IMR-90 (cell line): ENCODE measurements around the gene NAGPA. TPM values are rescaled to one million over a fixed set of nuclear protein-coding genes. Genes with fewer than 3 reads are reported as not detected.

Source experiments
- ATAC-seq: fragments of 200-7000 bp; cut with Tn5 transposase; 2 replicates; pipeline ENCODE4 v1.9.1; 2020; ENCODE audit warnings: low read depth, mild to moderate bottlenecking, moderate library complexity
- BruUV-seq: library from RNA; stranded (reverse); fragments of 400-500 nt; replicated peaks from 2 replicates; lab custom pipeline; 2021; lab: Mats Ljungman, UMichigan
- CTCF ChIA-PET: fragments of 300-600 bp; formaldehyde crosslinking; extraction: SDS; loops from one replicate; lab custom pipeline; 2021; ENCODE audit warnings: antibody characterized with exemption; lab: Yijun Ruan, JAX
- POLR2A ChIA-PET: fragments of 300-600 bp; sonication (Branson Sonifier 250); formaldehyde crosslinking; loops from one replicate; lab custom pipeline; 2022; ENCODE audit warnings: antibody characterized with exemption; ENCODE audit not compliant: unreplicated experiment; lab: Charles Lee
- DNase-seq: peaks from one replicate; pipeline ENCODE4 v3.0.0; 2013
- H2AFZ ChIP-seq: replicated peaks from 2 replicates; pipeline ENCODE3; 2013; ENCODE audit warnings: low read length, mild to moderate bottlenecking; ENCODE audit not compliant: poor library complexity
- H2AK5ac ChIP-seq: 2 replicates; pipeline ENCODE4 v1.6.1; 2013; ENCODE audit warnings: low read depth, low read length, inconsistent platforms
- H2AK9ac ChIP-seq: replicated peaks from 2 replicates; pipeline ENCODE3; 2013; ENCODE audit warnings: mild to moderate bottlenecking, low read depth, low read length, moderate library complexity; ENCODE audit not compliant: poor library complexity
- H2BK120ac ChIP-seq: 2 replicates; pipeline ENCODE4 v1.6.1; 2013; ENCODE audit warnings: low read depth, low read length, inconsistent platforms
- H2BK15ac ChIP-seq: 3 replicates; pipeline ENCODE4 v1.6.1; 2013; ENCODE audit warnings: low read depth, low read length, inconsistent platforms
- H2BK20ac ChIP-seq: 2 replicates; pipeline ENCODE4 v1.6.1; 2013; ENCODE audit warnings: low read depth, mild to moderate bottlenecking, inconsistent platforms, low read length, moderate library complexity
- H2BK5ac ChIP-seq: 2 replicates; pipeline ENCODE4 v1.6.1; 2013; ENCODE audit warnings: mild to moderate bottlenecking, low read depth, low read length, inconsistent platforms; ENCODE audit not compliant: poor library complexity, severe bottlenecking
- H3K14ac ChIP-seq: replicated peaks from 2 replicates; pipeline ENCODE4 v1.6.1; 2013; ENCODE audit warnings: low read depth, low read length, inconsistent platforms
- H3K18ac ChIP-seq: 2 replicates; pipeline ENCODE4 v1.6.1; 2013; ENCODE audit warnings: low read depth, low read length, control low read depth
- H3K23ac ChIP-seq: 2 replicates; pipeline ENCODE4 v1.6.1; 2013; ENCODE audit warnings: low read depth, low read length, inconsistent platforms
- H3K27ac ChIP-seq: 2 replicates; pipeline ENCODE4 v1.5.1; 2013; ENCODE audit warnings: mild to moderate bottlenecking, control low read depth, low read length; ENCODE audit not compliant: insufficient read depth
- H3K27me3 ChIP-seq: 2 replicates; pipeline ENCODE4 v1.6.1; 2013; ENCODE audit warnings: low read length; ENCODE audit not compliant: control insufficient read depth, insufficient read depth
- H3K36me3 ChIP-seq: 2 replicates; pipeline ENCODE4 v1.6.1; 2013; ENCODE audit warnings: low read length, mixed read lengths; ENCODE audit not compliant: control insufficient read depth, insufficient read depth
- H3K4ac ChIP-seq: 2 replicates; pipeline ENCODE4 v1.6.1; 2013; ENCODE audit warnings: low read depth, low read length, inconsistent platforms
- H3K4me1 ChIP-seq: 2 replicates; pipeline ENCODE4 v1.6.1; 2013; ENCODE audit warnings: low read length, mixed read lengths; ENCODE audit not compliant: control insufficient read depth, insufficient read depth
- H3K4me2 ChIP-seq: 2 replicates; pipeline ENCODE4 v1.6.1; 2013; ENCODE audit warnings: low read depth, mild to moderate bottlenecking, control low read depth, low read length, moderate library complexity
- H3K4me3 ChIP-seq: 2 replicates; pipeline ENCODE4 v1.5.1; 2013; ENCODE audit warnings: low read depth, mild to moderate bottlenecking, control low read depth, low read length, moderate library complexity; ENCODE audit not compliant: insufficient read depth
- H3K56ac ChIP-seq: 2 replicates; pipeline ENCODE4 v1.6.1; 2013; ENCODE audit warnings: low read length, inconsistent platforms; ENCODE audit not compliant: insufficient read depth; ENCODE audit errors: extremely low read depth
- H3K79me1 ChIP-seq, 2 experiments: 2 replicates each; pipeline ENCODE4 v1.6.1; 2013; ENCODE audit warnings: low read length in 2 of 2, inconsistent platforms in 1 of 2, low read depth in 1 of 2
- H3K9ac ChIP-seq: 2 replicates; pipeline ENCODE4 v1.6.1; 2013; ENCODE audit warnings: low read depth, low read length, control low read depth
- H3K9me1 ChIP-seq: 2 replicates; pipeline ENCODE4 v1.6.1; 2013; ENCODE audit warnings: low read length, inconsistent platforms; ENCODE audit not compliant: insufficient read depth
- H3K9me3 ChIP-seq: 2 replicates; pipeline ENCODE4 v1.6.1; 2013; ENCODE audit warnings: low read length; ENCODE audit not compliant: control insufficient read depth, insufficient read depth
- H4K20me1 ChIP-seq: 2 replicates; pipeline ENCODE4 v1.6.1; 2013; ENCODE audit warnings: low read length, inconsistent platforms; ENCODE audit not compliant: insufficient read depth
- H4K5ac ChIP-seq: 2 replicates; pipeline ENCODE4 v1.6.1; 2013; ENCODE audit warnings: mild to moderate bottlenecking, low read depth, low read length, control low read depth
- H4K8ac ChIP-seq, 2 experiments: 2 replicates each; pipeline ENCODE4 v1.6.1; 2013; ENCODE audit warnings: low read depth in 2 of 2, low read length in 2 of 2, control low read depth in 1 of 2, inconsistent platforms in 1 of 2
- H4K91ac ChIP-seq: 2 replicates; pipeline ENCODE4 v1.6.1; 2013; ENCODE audit warnings: low read depth, low read length, inconsistent platforms; ENCODE audit not compliant: insufficient read depth
- CEBPB ChIP-seq: IDR thresholded peaks from 2 replicates; pipeline ENCODE4 v1.6.1; 2012; ENCODE audit warnings: low read depth, low read length, improper control_type of control experiment
- ELK1 ChIP-seq: fragments of 150-350 bp; IDR thresholded peaks from 2 replicates; pipeline ENCODE4 v1.6.1; 2016; ENCODE audit warnings: low read depth, mild to moderate bottlenecking, low read length, moderate library complexity, borderline replicate concordance
- WGBS, 2 experiments: methylation state at CpG; one replicate each; pipeline versions ENCODE4 v1.1.5 to v1.1.7; 2013; ENCODE audit warnings: missing lambda C conversion rate in 2 of 2; ENCODE audit not compliant: insufficient read length in 1 of 2; ENCODE audit errors: extremely low coverage in 2 of 2; 5-methylcytosine and 5-hydroxymethylcytosine counted together
- dilution Hi-C: fragments of 300-500 bp; cut with HindIII; formaldehyde crosslinking; loops from one replicate; pipeline ENCODE4 v1.14.3; 2018; ENCODE audit warnings: low sequenced_read_pairs; ENCODE audit not compliant: unreplicated experiment
- in situ Hi-C: fragments of 300-500 bp; cut with MboI; formaldehyde crosslinking; loops from 3 replicates; pipeline ENCODE4 v1.14.3; 2019; ENCODE audit warnings: low sequenced_read_pairs, inconsistent platforms, mixed read lengths
- intact Hi-C: fragments of 100-400 bp; cut with micrococcal nuclease; formaldehyde crosslinking; loops from 2 replicates; pipeline ENCODE4 v1.10.0; 2022
- polyA plus RNA-seq, 3 experiments: library from polyadenylated mRNA; depleted of rRNA; stranded (reverse); fragments of >200 nt; gene quantifications; 2 replicates each; pipeline ENCODE4 v1.2.3, GENCODE V29; 2012; ENCODE audit warnings: low replicate concordance in 1 of 3
- total RNA-seq: library from RNA; depleted of rRNA; stranded (reverse); fragments of >200 nt; gene quantifications from 2 replicates; pipeline ENCODE4 v1.2.3, GENCODE V29; 2012

Gene NAGPA
- total and polyA plus RNA-seq, 2 of the 4 experiments (the other 2 are of a cell fraction), result 6.5 to 12.2 TPM

- CTCF ChIA-PET, result no interaction called here
Observed at GRCh38 chr16:5040451-5040850, 6.7 kb upstream of the NAGPA start.

More at GRCh38 chr16:5040451-5040850, 6.7 kb upstream of the NAGPA start:
- Histone ChIP-seq H3K9me3 (no peaks in the 10 kb centered on the region), H3K18ac (no peak overlapping the region), H2AFZ (peak overlapping the region; percentile 51), H2AK9ac (no peak overlapping the region), H3K9ac (no peak overlapping the region), H4K8ac (no peak overlapping the region), H3K23ac (no peak overlapping the region), H3K4me3 (no peak overlapping the region), H3K9me1 (peaks cover 5% of the 10 kb centered on the region; the same call in 1 of the 2 replicates), H3K27me3 (peaks cover under 1% of the 10 kb centered on the region; the same call in 1 of the 2 replicates), H2BK20ac (no peak overlapping the region), H2BK5ac (no peak overlapping the region), H3K36me3 (no peaks in the 10 kb centered on the region), H3K27ac (no peak overlapping the region), H4K91ac (no peak overlapping the region), H2BK15ac (no peak overlapping the region), H3K79me1 (no peaks in the 10 kb centered on the region), H3K4ac (no peak overlapping the region), H2AK5ac (no peak overlapping the region), H3K4me2 (no peak overlapping the region), H4K20me1 (no peaks in the 10 kb centered on the region; the same call in 1 of the 2 replicates), H3K56ac (no peak overlapping the region), H3K14ac (no peak overlapping the region), H2BK120ac (0 out of 2 replicates have a peak overlapping the region, but pooled peaks have one; percentile 8), H3K4me1 (no peaks in the 10 kb centered on the region; the same call in 1 of the 2 replicates), H4K5ac (no peak overlapping the region)
- POLR2A ChIA-PET, result interaction anchor here (0.7 kb wide), 1 partner anchor 9 kb away, joined by 6 read pairs; no protein-coding TSS in a partner anchor
- BruUV-seq, result no TSS peak
- ATAC-seq (no peak), DNase-seq (no peak)
- dilution Hi-C loops (no loop called here), intact Hi-C loops (no loop called here), in situ Hi-C loops (no loop called here)
- no peak for TF ChIP-seq ELK1
- no peak for TF ChIP-seq CEBPB
- 58% methylated on average over 2 of the region's 7 CpGs; no CpG with 5 or more reads in 1 of the 2 experiments for WGBS, 2 experiments
